Measurements from ENCODE around the gene HTR2C.

DNA sequence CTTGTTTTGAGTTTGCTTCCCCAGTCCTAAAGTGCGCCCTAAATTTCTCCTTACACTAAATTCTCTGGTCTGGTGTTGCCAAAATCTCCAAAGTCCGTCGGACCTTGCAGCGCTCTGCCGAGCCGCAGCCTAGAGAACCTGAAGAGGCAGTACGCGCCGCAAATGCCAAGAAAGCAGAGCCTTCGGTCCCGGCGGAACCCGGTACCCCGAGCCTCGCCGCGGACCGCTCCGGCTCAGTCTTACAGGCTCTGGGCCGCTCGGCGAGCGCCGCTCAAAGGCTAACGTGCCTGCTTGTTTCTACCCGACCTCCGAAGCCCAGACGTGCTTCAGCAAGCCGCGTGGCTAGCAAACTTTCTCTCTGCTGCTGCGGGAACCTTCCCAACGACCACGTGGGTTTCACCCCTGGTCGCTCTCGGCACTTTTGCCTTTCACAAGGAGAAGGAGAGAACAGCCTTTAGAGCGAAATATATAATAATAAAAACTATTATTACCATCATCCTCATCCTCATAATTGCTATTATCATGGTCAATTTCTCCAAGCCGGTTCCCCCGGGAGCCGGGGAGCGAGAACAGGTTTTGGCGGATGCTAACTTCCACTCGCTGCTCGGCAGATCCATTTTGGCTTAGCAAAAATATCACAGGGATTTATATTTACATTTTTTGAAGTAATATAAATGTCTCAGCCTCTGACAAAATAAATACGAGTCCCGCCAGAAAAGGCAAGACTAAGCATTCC is 2.2 kb upstream of the HTR2C start:
- TF ChIP-seq, protein P1, sequence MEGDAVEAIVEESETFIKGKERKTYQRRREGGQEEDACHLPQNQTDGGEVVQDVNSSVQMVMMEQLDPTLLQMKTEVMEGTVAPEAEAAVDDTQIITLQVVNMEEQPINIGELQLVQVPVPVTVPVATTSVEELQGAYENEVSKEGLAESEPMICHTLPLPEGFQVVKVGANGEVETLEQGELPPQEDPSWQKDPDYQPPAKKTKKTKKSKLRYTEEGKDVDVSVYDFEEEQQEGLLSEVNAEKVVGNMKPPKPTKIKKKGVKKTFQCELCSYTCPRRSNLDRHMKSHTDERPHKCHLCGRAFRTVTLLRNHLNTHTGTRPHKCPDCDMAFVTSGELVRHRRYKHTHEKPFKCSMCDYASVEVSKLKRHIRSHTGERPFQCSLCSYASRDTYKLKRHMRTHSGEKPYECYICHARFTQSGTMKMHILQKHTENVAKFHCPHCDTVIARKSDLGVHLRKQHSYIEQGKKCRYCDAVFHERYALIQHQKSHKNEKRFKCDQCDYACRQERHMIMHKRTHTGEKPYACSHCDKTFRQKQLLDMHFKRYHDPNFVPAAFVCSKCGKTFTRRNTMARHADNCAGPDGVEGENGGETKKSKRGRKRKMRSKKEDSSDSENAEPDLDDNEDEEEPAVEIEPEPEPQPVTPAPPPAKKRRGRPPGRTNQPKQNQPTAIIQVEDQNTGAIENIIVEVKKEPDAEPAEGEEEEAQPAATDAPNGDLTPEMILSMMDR (IDR thresholded peaks at IDR 0.05): no peak
- no peak for TF ChIP-seq POLR2AphosphoS5 (IDR thresholded peaks at IDR 0.05)

Measured in prostate gland (tissue), 2 donors.